RWPE2 (cell line): Measurements from ENCODE around the gene ZNF467.

ENCODE experiments used
- ATAC-seq: fragments of 200-7000 bp; cut with Tn5 transposase; 3 replicates; pipeline ENCODE4 v1.9.1; 2021; ENCODE audit warnings: low read depth
- DNase-seq: peaks from one replicate; pipeline ENCODE4 v3.0.0-alpha.2; 2020; ENCODE audit warnings: low spot score
- H3K27ac ChIP-seq: fragments of 450-650 bp; 2 replicates; pipeline ENCODE4 v1.5.1; 2017; ENCODE audit warnings: mild to moderate bottlenecking; ENCODE audit not compliant: poor library complexity, severe bottlenecking
- H3K27me3 ChIP-seq: fragments of 250-450 bp; sonication (Bioruptor Pico); 2 replicates; pipeline ENCODE4 v1.5.1; 2021; ENCODE audit warnings: mild to moderate bottlenecking, moderate library complexity; ENCODE audit not compliant: insufficient read depth, poor library complexity, severe bottlenecking
- H3K36me3 ChIP-seq: fragments of 250-450 bp; sonication (Bioruptor Pico); 2 replicates; pipeline ENCODE4 v1.5.1; 2020; ENCODE audit warnings: low read depth, mild to moderate bottlenecking, moderate library complexity
- H3K4me1 ChIP-seq: fragments of 250-450 bp; sonication (Bioruptor Pico); 2 replicates; pipeline ENCODE4 v1.5.1; 2021; ENCODE audit warnings: mild to moderate bottlenecking, moderate library complexity; ENCODE audit not compliant: insufficient read depth, poor library complexity, severe bottlenecking
- H3K4me3 ChIP-seq: fragments of 250-450 bp; sonication (Bioruptor Pico); 2 replicates; pipeline ENCODE4 v1.5.1; 2021; ENCODE audit warnings: mild to moderate bottlenecking, moderate library complexity; ENCODE audit not compliant: severe bottlenecking
- H3K9me3 ChIP-seq: fragments of 250-450 bp; sonication (Bioruptor Pico); 2 replicates; pipeline ENCODE4 v1.5.1; 2021; ENCODE audit warnings: mild to moderate bottlenecking, moderate library complexity; ENCODE audit not compliant: severe bottlenecking
- CTCF ChIP-seq: fragments of 450-650 bp; IDR thresholded peaks from one replicate; pipeline ENCODE4 v1.5.1; 2017; ENCODE audit warnings: mild to moderate bottlenecking, moderate library complexity; ENCODE audit not compliant: poor library complexity, severe bottlenecking

ZNF467 gene

GRCh38 chr7:149743476-149744255 is 29.7 kb downstream of the ZNF467 start:
- H3K36me3 ChIP-seq: no peaks in the 10 kb centered on the region
- H3K9me3 ChIP-seq: no peaks in the 10 kb centered on the region
- no peak for DNase-seq
- no peak for TF ChIP-seq CTCF
- no peaks in the 10 kb centered on the region for H3K27me3 ChIP-seq
- no peaks in the 10 kb centered on the region for H3K4me1 ChIP-seq
- no peak for ATAC-seq
- no peak overlapping the region for H3K4me3 ChIP-seq
- no peak overlapping the region for H3K27ac ChIP-seq

GRCh38 chr7:149742075-149742701 is 31.2 kb downstream of the ZNF467 start:
- Histone ChIP-seq H3K36me3 (no peaks in the 10 kb centered on the region), H3K27ac (no peak overlapping the region), H3K4me3 (peak overlapping the region; percentile 1), H3K4me1 (no peaks in the 10 kb centered on the region), H3K27me3 (no peaks in the 10 kb centered on the region), H3K9me3 (no peaks in the 10 kb centered on the region)
- ATAC-seq (peak; percentile 82), DNase-seq (no peak)
- peak; percentile 93 for TF ChIP-seq CTCF

DNA sequence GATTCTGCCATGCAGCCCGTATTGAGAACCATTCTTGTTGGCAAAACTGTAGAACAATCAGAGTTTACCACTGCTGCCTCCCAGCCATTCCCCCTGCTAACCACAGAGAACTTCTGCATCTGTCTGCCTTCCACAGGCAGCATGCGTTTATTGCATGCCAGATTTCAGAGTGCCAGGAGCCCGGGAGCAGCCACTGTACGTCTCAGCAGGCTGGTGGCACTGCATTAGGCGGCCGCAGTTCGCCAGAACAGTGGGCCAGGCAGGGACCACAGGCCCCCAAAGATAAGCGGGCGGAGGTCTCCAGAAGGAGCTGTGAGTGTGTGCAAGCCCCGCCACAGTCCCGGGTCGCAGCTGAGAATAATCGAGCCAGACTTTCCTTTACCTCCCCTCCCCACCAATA is 31.8 kb downstream of the ZNF467 start:
- TF ChIP-seq CTCF: no peak
- H3K9me3 ChIP-seq: no peaks in the 10 kb centered on the region
- DNase-seq (no peak), ATAC-seq (no peak)
- H3K27ac ChIP-seq: no peak overlapping the region
- H3K4me3 ChIP-seq: no peak overlapping the region
- no peaks in the 10 kb centered on the region for H3K36me3 ChIP-seq
- H3K27me3 ChIP-seq: no peaks in the 10 kb centered on the region
- H3K4me1 ChIP-seq: no peaks in the 10 kb centered on the region

DNA sequence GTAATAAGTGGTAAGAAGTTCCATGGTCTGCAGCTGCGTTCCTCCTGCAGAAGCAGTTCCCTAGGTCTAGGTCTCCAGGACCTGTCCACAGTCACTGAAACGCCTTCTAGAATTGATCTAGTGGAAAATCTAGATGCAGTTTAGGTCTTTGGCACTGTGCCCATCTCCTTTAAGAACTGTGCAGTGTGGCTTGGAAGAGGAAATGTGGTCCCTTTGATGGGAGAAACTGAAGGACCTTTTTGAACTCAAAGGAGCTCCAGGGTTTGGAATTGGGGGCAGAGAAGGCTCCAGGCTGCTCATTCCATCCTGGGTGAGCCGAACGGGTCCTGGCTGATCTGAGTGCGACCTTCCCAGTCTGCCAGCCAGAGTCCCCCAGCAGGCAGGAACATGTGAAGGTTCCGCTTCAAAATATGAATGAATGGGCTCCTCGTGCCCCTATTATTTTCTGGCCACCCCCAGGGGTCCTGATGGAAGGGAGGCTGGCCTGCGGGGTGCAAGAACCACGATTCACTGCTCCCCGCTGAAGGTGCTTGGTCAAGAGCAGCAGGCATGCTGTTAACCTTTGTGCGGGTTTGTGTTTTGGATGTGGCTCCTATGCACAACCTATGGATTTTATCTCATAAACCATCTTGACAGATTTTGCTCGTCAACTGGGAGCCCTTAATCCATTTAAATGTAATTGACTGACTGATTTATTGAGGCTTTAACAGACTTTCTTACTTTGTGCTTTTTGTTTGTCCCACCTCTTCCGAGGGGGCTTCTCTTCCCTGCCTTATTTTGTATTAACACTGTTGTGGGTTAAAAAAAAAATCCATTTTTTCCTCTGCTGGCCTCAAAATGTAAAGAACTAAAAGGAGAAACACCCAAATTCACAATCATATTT is 36.7 kb downstream of the ZNF467 start:
- ATAC-seq (no peak), DNase-seq (no peak)
- Histone ChIP-seq H3K9me3 (no peaks in the 10 kb centered on the region), H3K4me3 (no peak overlapping the region), H3K27me3 (no peaks in the 10 kb centered on the region), H3K27ac (no peak overlapping the region), H3K4me1 (no peaks in the 10 kb centered on the region), H3K36me3 (no peaks in the 10 kb centered on the region)
- no peak for TF ChIP-seq CTCF
